Natural killer cell (primary cell): ENCODE data around the gene CDCA4. TPM values are rescaled to one million over a fixed set of nuclear protein-coding genes. Genes with fewer than 3 reads are reported as not detected.
"Not testable (repeated sequence)": the region's sequence is repeated elsewhere in the genome, so short reads cannot be mapped to it uniquely, and the experiment has no call there.

ENCODE experiments used
- ATAC-seq, 3 donors: fragments of 150-1000 bp in 2 of 3; fragments of 200-7000 bp in 1 of 3; cut with Tn5 transposase; 1 replicate in 1 of 3; 2 replicates in 2 of 3; pipeline ENCODE4 v1.10.0; 2021; ENCODE audit warnings: mild to moderate bottlenecking in 2 of 3, moderate library complexity in 2 of 3
- DNase-seq, 2 donors: peaks; one replicate each; pipeline versions ENCODE4 v3.0.0 to v3.0.0-alpha.2; 2013 to 2021; ENCODE audit warnings: mixed read lengths in 1 of 2
- H3K27ac ChIP-seq: one replicate; pipeline ENCODE4 v1.5.1; 2013; ENCODE audit warnings: mild to moderate bottlenecking, low read length
- H3K27me3 ChIP-seq: one replicate; pipeline ENCODE4 v1.6.1; 2013; ENCODE audit warnings: low read length; ENCODE audit not compliant: control insufficient read depth, insufficient read depth
- H3K36me3 ChIP-seq: one replicate; pipeline ENCODE4 v1.6.1; 2013; ENCODE audit warnings: low read length; ENCODE audit not compliant: control insufficient read depth, insufficient read depth
- H3K4me1 ChIP-seq: one replicate; pipeline ENCODE4 v1.6.1; 2013; ENCODE audit warnings: low read length; ENCODE audit not compliant: control insufficient read depth, insufficient read depth
- H3K4me3 ChIP-seq: one replicate; pipeline ENCODE4 v1.5.1; 2013; ENCODE audit warnings: low read length
- H3K9me3 ChIP-seq: one replicate; pipeline ENCODE4 v1.6.1; 2013; ENCODE audit warnings: low read length; ENCODE audit not compliant: control insufficient read depth, insufficient read depth
- H3K27ac Mint-ChIP-seq, 2 donors: one replicate each; pipeline ENCODE4 v1.8.0; 2022; ENCODE audit warnings: mild to moderate bottlenecking in 2 of 2, mixed read lengths in 2 of 2, moderate library complexity in 1 of 2
- H3K27me3 Mint-ChIP-seq, 2 donors: one replicate each; pipeline ENCODE4 v1.8.0; 2022; ENCODE audit warnings: low read depth in 2 of 2, mixed read lengths in 2 of 2
- H3K36me3 Mint-ChIP-seq: one replicate; pipeline ENCODE4 v1.8.0; 2022; ENCODE audit warnings: mixed read lengths
- H3K4me1 Mint-ChIP-seq, 2 donors: one replicate each; pipeline ENCODE4 v1.8.0; 2022; ENCODE audit warnings: mixed read lengths in 2 of 2
- H3K4me3 Mint-ChIP-seq: one replicate; pipeline ENCODE4 v1.8.0; 2022; ENCODE audit warnings: mild to moderate bottlenecking, moderate library complexity, mixed read lengths
- H3K9me3 Mint-ChIP-seq, 2 donors: one replicate each; pipeline ENCODE4 v1.8.0; 2022; ENCODE audit warnings: mixed read lengths in 2 of 2
- CTCF ChIP-seq: fragments of 200-600 bp; IDR thresholded peaks from one replicate; pipeline ENCODE4 v1.8.0; 2022; ENCODE audit warnings: antibody characterized with exemption
- WGBS: methylation state at CpG from one replicate; pipeline ENCODE4 v1.1.7; 2013; ENCODE audit warnings: missing lambda C conversion rate; ENCODE audit not compliant: insufficient coverage; 5-methylcytosine and 5-hydroxymethylcytosine counted together
- intact Hi-C: fragments of 100-400 bp; cut with micrococcal nuclease; formaldehyde crosslinking; loops from one replicate; pipeline ENCODE4 v1.14.2; 2022
- total RNA-seq, 4 donors: library from RNA; stranded (reverse); fragments of 120-200 nt in 1 of 4; gene quantifications; one replicate each; pipeline versions ENCODE4 v1.2.3 to v1.2.4, GENCODE V29; 2013 to 2022

Gene CDCA4
- total RNA-seq, 3 donors from 2014 or later (not counting 1 experiment from before 2014, with no cell fraction given): 10.3 to 20.7 (median 16.6) TPM

GRCh38 chr14:105030194-105030593 lies 9.3 kb upstream of the CDCA4 start:
- H3K27ac ChIP-seq: no peak overlapping the region
- no peaks in the 10 kb centered on the region for H3K36me3 Mint-ChIP-seq
- H3K4me1 ChIP-seq: peaks cover 17% of the 10 kb centered on the region
- peaks cover 21 to 23% of the 10 kb centered on the region in 2 donors for H3K4me1 Mint-ChIP-seq
- intact Hi-C loops: no loop called here
- H3K27me3 Mint-ChIP-seq: no peaks in the 10 kb centered on the region
- H3K9me3 Mint-ChIP-seq: no peaks in the 10 kb centered on the region
- no peak for TF ChIP-seq CTCF
- no peaks in the 10 kb centered on the region for H3K9me3 ChIP-seq
- H3K27ac Mint-ChIP-seq: peak overlapping the region in 1 of 2 donors; percentile 53
- no peaks in the 10 kb centered on the region for H3K36me3 ChIP-seq
- WGBS: 100% methylated on average over 2 of the region's 2 CpGs
- no peak overlapping the region for H3K4me3 ChIP-seq
- DNase-seq: no peak
- H3K27me3 ChIP-seq: no peaks in the 10 kb centered on the region
- no peak for ATAC-seq
- H3K4me3 Mint-ChIP-seq: no peak overlapping the region

GRCh38 chr14:105029402-105029801 lies 8.5 kb upstream of the CDCA4 start:
- DNase-seq: no peak
- no peaks in the 10 kb centered on the region for H3K9me3 Mint-ChIP-seq
- H3K27ac ChIP-seq: no peak overlapping the region
- no peaks in the 10 kb centered on the region for H3K27me3 Mint-ChIP-seq
- no peak overlapping the region for H3K27ac Mint-ChIP-seq
- ATAC-seq: no peak
- 96% methylated on average over 7 of the region's 7 CpGs for WGBS
- no peaks in the 10 kb centered on the region for H3K36me3 ChIP-seq
- H3K4me3 Mint-ChIP-seq: no peak overlapping the region
- TF ChIP-seq CTCF: no peak
- intact Hi-C loops: no loop called here
- peaks cover 22% of the 10 kb centered on the region for H3K4me1 ChIP-seq
- H3K4me3 ChIP-seq: no peak overlapping the region
- H3K27me3 ChIP-seq: no peaks in the 10 kb centered on the region
- H3K9me3 ChIP-seq: no peaks in the 10 kb centered on the region
- H3K4me1 Mint-ChIP-seq: peaks cover 21 to 23% of the 10 kb centered on the region in 2 donors
- no peaks in the 10 kb centered on the region for H3K36me3 Mint-ChIP-seq

GRCh38 chr14:105028251-105028927 lies 7.5 kb upstream of the CDCA4 start:
- Histone ChIP-seq H3K27ac (no peak overlapping the region), H3K4me3 (no peak overlapping the region), H3K4me1 (peaks cover 17% of the 10 kb centered on the region), H3K27me3 (no peaks in the 10 kb centered on the region), H3K36me3 (no peaks in the 10 kb centered on the region), H3K9me3 (no peaks in the 10 kb centered on the region)
- intact Hi-C loops: no loop called here
- TF ChIP-seq CTCF: no peak
- Mint-ChIP-seq H3K36me3 (no peaks in the 10 kb centered on the region), H3K4me3 (no peak overlapping the region), H3K9me3 (no peaks in the 10 kb centered on the region), H3K27ac (no peak overlapping the region), H3K4me1 (peaks cover 12 to 13% of the 10 kb centered on the region in 2 donors), H3K27me3 (no peaks in the 10 kb centered on the region)
- ATAC-seq (no peak), DNase-seq (no peak)
- 98% methylated on average over 11 of the region's 12 CpGs for WGBS

- H3K36me3 ChIP-seq, H3K36me3 Mint-ChIP-seq, H3K4me3 Mint-ChIP-seq, intact Hi-C loops, DNase-seq, ATAC-seq, H3K27ac Mint-ChIP-seq, H3K27ac ChIP-seq, H3K9me3 ChIP-seq, H3K9me3 Mint-ChIP-seq, H3K4me3 ChIP-seq, H3K27me3 Mint-ChIP-seq, H3K27me3 ChIP-seq: not testable (repeated sequence)
- H3K4me1 Mint-ChIP-seq: peaks cover 8 to 10% of the 10 kb centered on the region in 2 donors
- 93% methylated on average over 4 of the region's 4 CpGs for WGBS
- H3K4me1 ChIP-seq: peaks cover 14% of the 10 kb centered on the region
Measured at GRCh38 chr14:105027718-105028117, 6.8 kb upstream of the CDCA4 start.
